Lung (tissue), 12 donors: ENCODE measurements around the gene SLC26A11. TPM values are rescaled to one million over a fixed set of nuclear protein-coding genes. Genes with fewer than 3 reads are reported as not detected.
A peak's percentile ranks its signal among the peaks of the same experiment; 100 is the strongest.

ENCODE experiments used
- ATAC-seq: fragments of 200-7000 bp; cut with Tn5 transposase; one replicate; pipeline ENCODE4 v1.9.1; 2020; ENCODE audit warnings: moderate number of reproducible peaks; ENCODE audit not compliant: insufficient read depth, low FRiP score
- DNase-seq, 3 donors: peaks; one replicate each; pipeline ENCODE4 v3.0.0-alpha.2; 2013 to 2017
- H3K27ac ChIP-seq, 2 donors: one replicate each; pipeline ENCODE4 v1.5.1; 2013; ENCODE audit warnings: mild to moderate bottlenecking in 2 of 2, moderate library complexity in 2 of 2, control low read depth in 1 of 2, inconsistent platforms in 1 of 2, low read depth in 1 of 2, low read length in 1 of 2
- H3K27me3 ChIP-seq, 3 donors: one replicate each; pipeline ENCODE4 v1.5.1; 2013; ENCODE audit warnings: low read length in 2 of 3; ENCODE audit not compliant: control insufficient read depth in 3 of 3, insufficient read depth in 3 of 3
- H3K36me3 ChIP-seq, 4 donors: one replicate each; pipeline ENCODE4 v1.5.1; 2013; ENCODE audit warnings: low read length in 4 of 4, mild to moderate bottlenecking in 1 of 4, moderate library complexity in 1 of 4; ENCODE audit not compliant: control insufficient read depth in 4 of 4, insufficient read depth in 4 of 4
- H3K4me1 ChIP-seq, 5 donors: one replicate each; pipeline ENCODE4 v1.5.1; 2013; ENCODE audit warnings: low read length in 5 of 5, mild to moderate bottlenecking in 2 of 5, moderate library complexity in 1 of 5; ENCODE audit not compliant: control insufficient read depth in 5 of 5, insufficient read depth in 5 of 5
- H3K4me3 ChIP-seq: one replicate; pipeline ENCODE4 v1.5.1; 2013; ENCODE audit warnings: mild to moderate bottlenecking, control low read depth, moderate library complexity
- H3K9ac ChIP-seq, 2 donors: one replicate each; pipeline ENCODE4 v1.5.1; 2013; ENCODE audit warnings: low read length in 2 of 2, control low read depth in 1 of 2; ENCODE audit not compliant: insufficient read depth in 1 of 2
- H3K9me3 ChIP-seq, 4 donors: one replicate each; pipeline ENCODE4 v1.5.1; 2013; ENCODE audit warnings: low read length in 3 of 4, mild to moderate bottlenecking in 1 of 4, moderate library complexity in 1 of 4; ENCODE audit not compliant: control insufficient read depth in 4 of 4, insufficient read depth in 3 of 4
- CTCF ChIP-seq: IDR thresholded peaks from 2 replicates; pipeline ENCODE4 v1.5.1; 2012; ENCODE audit warnings: mild to moderate bottlenecking; ENCODE audit errors: control extremely low read depth, extremely low read depth
- WGBS, 2 donors: extraction: QIAGEN DNeasy Blood & Tissue Kit; methylation state at CpG; one replicate each; pipeline ENCODE4 v1.1.7; 2013; 5-methylcytosine and 5-hydroxymethylcytosine counted together
- polyA plus RNA-seq, 2 donors: library from polyadenylated mRNA; stranded (reverse); fragments of 200-250 nt; gene quantifications; one replicate each; pipeline ENCODE4 v1.2.1, GENCODE V29; 2013
- total RNA-seq, 2 donors: library from RNA; depleted of rRNA in 1 of 2; stranded (reverse); fragments of >200 nt in 1 of 2; gene quantifications; one replicate each; pipeline ENCODE4 v1.2.1, GENCODE V29; 2014 to 2021
- donor health status: control.
- donor health status: control.
- donor health status: Bipolar disorder and iron deficiency.
- donor health status: healthy.
- donor health status: DM: yes; HTN: yes; CAD: no.

Gene SLC26A11
- total and polyA plus RNA-seq, 4 donors = 25.0 to 37.0 (median 31.0) TPM

- no peak overlapping the region for H3K27ac ChIP-seq
- H3K36me3 ChIP-seq = peaks cover 0 to 14% (median 11%) of the 10 kb centered on the region in 4 donors
- H3K9ac ChIP-seq = peak overlapping the region; percentile 55 to 56
- TF ChIP-seq CTCF = no peak
- no peaks in the 10 kb centered on the region for H3K27me3 ChIP-seq
- DNase-seq = no peak
- no peaks in the 10 kb centered on the region for H3K9me3 ChIP-seq
- 83 to 89% methylated on average over 26 to 29 of the region's 29 CpGs for WGBS, 2 donors
- H3K4me3 ChIP-seq = peak overlapping the region; percentile 51
- no peak for ATAC-seq
- H3K4me1 ChIP-seq = peaks cover 0 to 16% (median 5%) of the 10 kb centered on the region in 5 donors
These were observed 1.3 kb downstream of the SLC26A11 start for GRCh38 chr17:80221351-80222105.

GRCh38 chr17:80222376-80223141 lies 2.3 kb downstream of the SLC26A11 start:
- Histone ChIP-seq H3K4me1 (peaks cover 0 to 16% (median 5%) of the 10 kb centered on the region in 5 donors), H3K27me3 (no peaks in the 10 kb centered on the region), H3K9me3 (no peaks in the 10 kb centered on the region), H3K36me3 (peaks cover 0 to 7% (median 4%) of the 10 kb centered on the region in 4 donors), H3K9ac (no peak overlapping the region), H3K27ac (no peak overlapping the region), H3K4me3 (no peak overlapping the region)
- ATAC-seq (no peak), DNase-seq (no peak)
- TF ChIP-seq CTCF = no peak
- WGBS, 2 donors = 92% methylated on average over 18 of the region's 18 CpGs

GRCh38 chr17:80223142-80223815 lies 3.1 kb downstream of the SLC26A11 start:
- H3K27me3 ChIP-seq = no peaks in the 10 kb centered on the region
- TF ChIP-seq CTCF = no peak
- H3K4me1 ChIP-seq = peaks cover 0 to 16% (median 5%) of the 10 kb centered on the region in 5 donors
- no peak overlapping the region for H3K9ac ChIP-seq
- no peak overlapping the region for H3K4me3 ChIP-seq
- no peaks in the 10 kb centered on the region for H3K9me3 ChIP-seq
- 95 to 97% methylated on average over 18 of the region's 18 CpGs for WGBS, 2 donors
- H3K36me3 ChIP-seq = peaks cover 0 to 7% (median 5%) of the 10 kb centered on the region in 4 donors
- H3K27ac ChIP-seq = no peak overlapping the region
- DNase-seq (no peak), ATAC-seq (no peak)
